Sigmoid colon (tissue), 4 donors: Measurements from ENCODE around the gene AMOT.

Experiments
- POLR2AphosphoS5 ChIP-seq, 4 donors: sonication (generic); formaldehyde crosslinking; IDR thresholded peaks; one replicate each; pipeline ENCODE4 v1.6.1; 2017; ENCODE audit warnings: antibody characterized with exemption in 4 of 4
- TF ChIP-seq, protein P1 (sequence below), 4 experiments: fragments of 450-650 bp in 3 of 4; fragments of 200-600 bp in 1 of 4; IDR thresholded peaks; one replicate each; pipeline ENCODE4 v1.5.1; 2016 to 2019; ENCODE audit warnings: antibody characterized with exemption in 4 of 4, mild to moderate bottlenecking in 3 of 4, moderate library complexity in 2 of 4

DNA sequence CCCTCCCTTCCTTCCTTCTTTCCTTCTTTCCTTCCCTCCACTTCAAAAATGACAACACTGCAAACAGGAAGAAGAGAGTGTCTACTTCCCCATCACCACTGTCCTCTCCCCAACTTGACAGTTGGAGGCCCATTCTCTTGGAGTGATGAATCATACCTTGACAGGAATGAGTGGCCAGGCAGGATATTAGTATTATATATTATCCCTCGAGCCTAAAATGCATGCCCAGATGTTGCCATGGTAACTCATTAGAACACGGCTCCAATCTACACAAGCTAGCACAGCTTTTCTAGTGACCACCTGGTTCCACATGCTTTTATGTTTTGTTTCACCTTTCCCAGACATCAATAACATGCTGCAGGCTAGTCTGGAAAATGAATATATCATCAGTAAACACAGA is 89.6 kb downstream of the AMOT start:
- TF ChIP-seq, protein P1, sequence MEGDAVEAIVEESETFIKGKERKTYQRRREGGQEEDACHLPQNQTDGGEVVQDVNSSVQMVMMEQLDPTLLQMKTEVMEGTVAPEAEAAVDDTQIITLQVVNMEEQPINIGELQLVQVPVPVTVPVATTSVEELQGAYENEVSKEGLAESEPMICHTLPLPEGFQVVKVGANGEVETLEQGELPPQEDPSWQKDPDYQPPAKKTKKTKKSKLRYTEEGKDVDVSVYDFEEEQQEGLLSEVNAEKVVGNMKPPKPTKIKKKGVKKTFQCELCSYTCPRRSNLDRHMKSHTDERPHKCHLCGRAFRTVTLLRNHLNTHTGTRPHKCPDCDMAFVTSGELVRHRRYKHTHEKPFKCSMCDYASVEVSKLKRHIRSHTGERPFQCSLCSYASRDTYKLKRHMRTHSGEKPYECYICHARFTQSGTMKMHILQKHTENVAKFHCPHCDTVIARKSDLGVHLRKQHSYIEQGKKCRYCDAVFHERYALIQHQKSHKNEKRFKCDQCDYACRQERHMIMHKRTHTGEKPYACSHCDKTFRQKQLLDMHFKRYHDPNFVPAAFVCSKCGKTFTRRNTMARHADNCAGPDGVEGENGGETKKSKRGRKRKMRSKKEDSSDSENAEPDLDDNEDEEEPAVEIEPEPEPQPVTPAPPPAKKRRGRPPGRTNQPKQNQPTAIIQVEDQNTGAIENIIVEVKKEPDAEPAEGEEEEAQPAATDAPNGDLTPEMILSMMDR (IDR thresholded peaks at IDR 0.05): no peak
- no peak for TF ChIP-seq POLR2AphosphoS5 (IDR thresholded peaks at IDR 0.05)
